ENCODE results near the gene HMX2. TPM values are rescaled to one million over a fixed set of nuclear protein-coding genes. Genes with fewer than 3 reads are reported as not detected.

HMX2 gene
- total RNA-seq, 1 experiment from 2014 or later: 0.46 TPM

DNA sequence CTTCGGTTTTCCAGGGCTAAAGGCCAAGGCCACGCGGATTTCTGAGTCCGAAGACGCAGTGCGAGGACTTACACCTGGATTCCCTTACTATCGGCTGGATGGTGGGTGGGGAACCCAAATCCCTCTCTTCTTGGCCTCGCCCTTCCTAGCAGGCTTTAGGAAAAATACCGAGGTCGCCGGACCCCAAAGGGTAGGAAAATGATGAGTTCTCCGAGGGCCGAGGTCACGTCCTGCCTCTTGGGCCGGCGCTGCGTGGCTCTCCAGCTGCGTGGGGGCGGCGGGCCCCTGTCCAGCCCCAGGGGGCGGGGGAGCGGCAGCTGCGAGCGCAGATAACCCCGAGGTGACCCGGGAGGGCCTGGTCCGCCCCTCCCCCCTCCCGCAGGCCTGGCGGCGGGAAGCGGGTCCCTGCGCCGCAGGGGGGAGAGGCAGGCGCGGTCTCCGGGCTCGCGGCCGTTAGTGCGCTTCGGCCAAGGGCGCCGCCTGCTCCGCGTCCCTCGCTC is 13.0 kb upstream of the HMX2 start:
- H4K20me1 ChIP-seq (ENCODE audit: control insufficient read depth, insufficient read depth, insufficient read length): no peaks in the 10 kb centered on the region
- no peak overlapping the region for H2BK20ac ChIP-seq (ENCODE audit: low read depth, low read length, poor library complexity, severe bottlenecking)
- H3K56ac ChIP-seq (ENCODE audit: insufficient read length, low read depth, low read length): no peak overlapping the region
- H3K9ac ChIP-seq (ENCODE audit: extremely low read depth, insufficient read length, low read length): no peak overlapping the region
- no peak for DNase-seq
- peak overlapping the region; percentile 89 for H3K4me2 ChIP-seq (ENCODE audit: insufficient read depth, insufficient read length, low read length)
- H3K9me3 Mint-ChIP-seq: peaks cover 2 to 8% of the 10 kb centered on the region in 2 experiments; a peak in 4 of 5 replicates
- H3K23me2 ChIP-seq (ENCODE audit: insufficient read length, low read depth, low read length, poor library complexity, severe bottlenecking): peaks cover 35% of the 10 kb centered on the region
- H3K4me3 Mint-ChIP-seq: peak overlapping the region; percentile 50 to 84
- no peak overlapping the region for H2AK5ac ChIP-seq (ENCODE audit: insufficient read length, low read length)
- no peak overlapping the region for H2BK5ac ChIP-seq (ENCODE audit: insufficient read length, low read length)
- peaks cover 98% of the 10 kb centered on the region for H3K27me3 Mint-ChIP-seq (ENCODE audit: low read depth)
- H3K27me3 ChIP-seq (ENCODE audit: insufficient read depth, low read length): peaks cover 72% of the 10 kb centered on the region
- H4K5ac ChIP-seq (ENCODE audit: insufficient read length, low read depth, low read length): no peak overlapping the region
- H2BK120ac ChIP-seq (ENCODE audit: low read depth, low read length, poor library complexity, severe bottlenecking): no peak overlapping the region
- H3K36me3 Mint-ChIP-seq (ENCODE audit: insufficient read depth in 1 of 3, low read depth in 3 of 3): no peaks in the 10 kb centered on the region
- H3K27ac ChIP-seq (ENCODE audit: insufficient read length, low read depth, low read length): no peak overlapping the region
- no peak overlapping the region for H3T11ph ChIP-seq (ENCODE audit: low read length)
- H3K79me1 ChIP-seq (ENCODE audit: insufficient read depth, low read depth, low read length, poor library complexity, severe bottlenecking): no peaks in the 10 kb centered on the region
- no peak overlapping the region for H2BK12ac ChIP-seq (ENCODE audit: insufficient read length, low read depth, low read length)
- no peaks in the 10 kb centered on the region for H3K9me3 ChIP-seq (ENCODE audit: control insufficient read depth, low read depth, low read length)
- TF ChIP-seq, protein P1, sequence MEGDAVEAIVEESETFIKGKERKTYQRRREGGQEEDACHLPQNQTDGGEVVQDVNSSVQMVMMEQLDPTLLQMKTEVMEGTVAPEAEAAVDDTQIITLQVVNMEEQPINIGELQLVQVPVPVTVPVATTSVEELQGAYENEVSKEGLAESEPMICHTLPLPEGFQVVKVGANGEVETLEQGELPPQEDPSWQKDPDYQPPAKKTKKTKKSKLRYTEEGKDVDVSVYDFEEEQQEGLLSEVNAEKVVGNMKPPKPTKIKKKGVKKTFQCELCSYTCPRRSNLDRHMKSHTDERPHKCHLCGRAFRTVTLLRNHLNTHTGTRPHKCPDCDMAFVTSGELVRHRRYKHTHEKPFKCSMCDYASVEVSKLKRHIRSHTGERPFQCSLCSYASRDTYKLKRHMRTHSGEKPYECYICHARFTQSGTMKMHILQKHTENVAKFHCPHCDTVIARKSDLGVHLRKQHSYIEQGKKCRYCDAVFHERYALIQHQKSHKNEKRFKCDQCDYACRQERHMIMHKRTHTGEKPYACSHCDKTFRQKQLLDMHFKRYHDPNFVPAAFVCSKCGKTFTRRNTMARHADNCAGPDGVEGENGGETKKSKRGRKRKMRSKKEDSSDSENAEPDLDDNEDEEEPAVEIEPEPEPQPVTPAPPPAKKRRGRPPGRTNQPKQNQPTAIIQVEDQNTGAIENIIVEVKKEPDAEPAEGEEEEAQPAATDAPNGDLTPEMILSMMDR (conservative IDR thresholded peaks at IDR 0.05): no peak
- H2AFZ ChIP-seq (ENCODE audit: low read length): no peak overlapping the region
- H3K18ac ChIP-seq (ENCODE audit: insufficient read length, low read depth, low read length): no peak overlapping the region
- H3K23ac ChIP-seq (ENCODE audit: insufficient read length, low read depth, low read length): no peak overlapping the region
- H2BK15ac ChIP-seq (ENCODE audit: low read depth, low read length): no peak overlapping the region
- H3K4ac ChIP-seq (ENCODE audit: low read depth, low read length): no peak overlapping the region
- no peak overlapping the region for H4K8ac ChIP-seq (replicated peaks; ENCODE audit: insufficient read length, low read depth, low read length)
- H3K14ac ChIP-seq (ENCODE audit: insufficient read depth, low read length): no peak overlapping the region
- no CpG with 5 or more reads among the region's 46 CpGs for WGBS (ENCODE audit: extremely low coverage, insufficient read length, low lambda C conversion rate)
- no peaks in the 10 kb centered on the region for H3K79me2 ChIP-seq (ENCODE audit: insufficient read depth, low read length)
- H4K91ac ChIP-seq (ENCODE audit: insufficient read length, low read depth, low read length): no peak overlapping the region
- H3K4me1 ChIP-seq (ENCODE audit: insufficient read depth, low read length): no peaks in the 10 kb centered on the region; the same call in 1 of the 2 replicates
- peaks cover 31 to 45% of the 10 kb centered on the region in 2 experiments for H3K4me1 Mint-ChIP-seq
- H3K27ac Mint-ChIP-seq: no peak overlapping the region
